Common myeloid progenitor, CD34-positive (primary cell): ENCODE measurements around the gene TRIM28.

Experiments
- CTCF ChIA-PET: fragments of 350-600 bp; sonication (Branson Sonifier 250); formaldehyde crosslinking; loops from one replicate; lab custom pipeline; 2021; ENCODE audit warnings: antibody characterized with exemption; lab: Charles Lee
- POLR2A ChIA-PET: fragments of 350-600 bp; sonication (Branson Sonifier 250); formaldehyde crosslinking; loops from one replicate; lab custom pipeline; 2021; ENCODE audit warnings: antibody characterized with exemption; lab: Charles Lee
- DNase-seq, 3 donors: peaks; one replicate each; pipeline versions ENCODE4 v3.0.0 to v3.0.0-alpha.2; 2013
- H3K27ac ChIP-seq, 2 experiments: 1 replicate in 1 of 2; 2 replicates in 1 of 2; pipeline ENCODE4 v1.7.0; 2013; ENCODE audit warnings: inconsistent platforms in 2 of 2, low read length in 2 of 2, mild to moderate bottlenecking in 2 of 2, low read depth in 1 of 2, moderate library complexity in 1 of 2; ENCODE audit not compliant: severe bottlenecking in 2 of 2, insufficient read depth in 1 of 2, poor library complexity in 1 of 2
- H3K27me3 ChIP-seq, 5 experiments: replicated peaks in 2 of 5; 1 replicate in 3 of 5; 2 replicates in 2 of 5; pipeline versions ENCODE4 v1.6.1 to v1.7.0; 2013; ENCODE audit warnings: low read length in 4 of 5, mild to moderate bottlenecking in 2 of 5, moderate library complexity in 2 of 5, inconsistent platforms in 1 of 5; ENCODE audit not compliant: insufficient read depth in 5 of 5, control insufficient read depth in 4 of 5
- H3K36me3 ChIP-seq, 4 experiments: 1 replicate in 2 of 4; 2 replicates in 2 of 4; pipeline versions ENCODE4 v1.6.1 to v1.7.0; 2013; ENCODE audit warnings: low read length in 3 of 4, control low read depth in 1 of 4, mild to moderate bottlenecking in 1 of 4; ENCODE audit not compliant: control insufficient read depth in 4 of 4, insufficient read depth in 4 of 4
- H3K4me1 ChIP-seq, 4 experiments: 1 replicate in 3 of 4; 2 replicates in 1 of 4; pipeline versions ENCODE4 v1.6.1 to v1.7.1; 2013; ENCODE audit warnings: low read length in 3 of 4, mild to moderate bottlenecking in 3 of 4, control low read depth in 1 of 4, inconsistent platforms in 1 of 4, moderate library complexity in 1 of 4; ENCODE audit not compliant: control insufficient read depth in 4 of 4, insufficient read depth in 4 of 4; ENCODE audit errors: control extremely low read depth in 1 of 4
- H3K4me3 ChIP-seq, 7 experiments: 1 replicate in 4 of 7; 2 replicates in 3 of 7; pipeline versions ENCODE4 v1.5.1 to v1.7.0; 2013; ENCODE audit warnings: mild to moderate bottlenecking in 7 of 7, low read length in 6 of 7, moderate library complexity in 6 of 7, inconsistent platforms in 2 of 7, low read depth in 2 of 7, control low read depth in 1 of 7; ENCODE audit not compliant: insufficient read depth in 4 of 7, control insufficient read depth in 1 of 7; ENCODE audit errors: extremely low read depth in 1 of 7
- H3K9me3 ChIP-seq, 5 experiments: 1 replicate in 4 of 5; 2 replicates in 1 of 5; pipeline versions ENCODE4 v1.6.1 to v1.7.1; 2013; ENCODE audit warnings: low read length in 4 of 5, mild to moderate bottlenecking in 2 of 5, inconsistent platforms in 1 of 5, low read depth in 1 of 5, moderate library complexity in 1 of 5; ENCODE audit not compliant: control insufficient read depth in 4 of 5, insufficient read depth in 2 of 5; ENCODE audit errors: control extremely low read depth in 1 of 5
- WGBS: methylation state at CpG from one replicate; pipeline ENCODE4 v1.1.5; 2013; ENCODE audit not compliant: insufficient coverage; 5-methylcytosine and 5-hydroxymethylcytosine counted together

Gene TRIM28

GRCh38 chr19:58568453-58569130 lies 24.7 kb downstream of the TRIM28 start:
- ChIA-PET POLR2A (interaction anchor here (0.6 kb wide), 1 partner anchor 812 kb away, joined by 3 read pairs; no protein-coding TSS in a partner anchor), CTCF (interaction anchor here (0.9 to 1.5 kb wide), 4 partner anchors 12 to 49 kb away, joined by 3 to 5 read pairs (median 4); partner anchors contain the start of gene ZBTB45)
- no peaks in the 10 kb centered on the region for H3K27me3 ChIP-seq
- DNase-seq: no peak
- H3K4me1 ChIP-seq: peaks cover 0 to 14% (median 11%) of the 10 kb centered on the region in 4 experiments
- 100% methylated on average over 3 of the region's 4 CpGs for WGBS
- no peak overlapping the region for H3K4me3 ChIP-seq
- H3K27ac ChIP-seq: no peak overlapping the region
- H3K36me3 ChIP-seq: peaks cover 2 to 39% (median 23%) of the 10 kb centered on the region in 4 experiments
- H3K9me3 ChIP-seq: no peaks in the 10 kb centered on the region

DNA sequence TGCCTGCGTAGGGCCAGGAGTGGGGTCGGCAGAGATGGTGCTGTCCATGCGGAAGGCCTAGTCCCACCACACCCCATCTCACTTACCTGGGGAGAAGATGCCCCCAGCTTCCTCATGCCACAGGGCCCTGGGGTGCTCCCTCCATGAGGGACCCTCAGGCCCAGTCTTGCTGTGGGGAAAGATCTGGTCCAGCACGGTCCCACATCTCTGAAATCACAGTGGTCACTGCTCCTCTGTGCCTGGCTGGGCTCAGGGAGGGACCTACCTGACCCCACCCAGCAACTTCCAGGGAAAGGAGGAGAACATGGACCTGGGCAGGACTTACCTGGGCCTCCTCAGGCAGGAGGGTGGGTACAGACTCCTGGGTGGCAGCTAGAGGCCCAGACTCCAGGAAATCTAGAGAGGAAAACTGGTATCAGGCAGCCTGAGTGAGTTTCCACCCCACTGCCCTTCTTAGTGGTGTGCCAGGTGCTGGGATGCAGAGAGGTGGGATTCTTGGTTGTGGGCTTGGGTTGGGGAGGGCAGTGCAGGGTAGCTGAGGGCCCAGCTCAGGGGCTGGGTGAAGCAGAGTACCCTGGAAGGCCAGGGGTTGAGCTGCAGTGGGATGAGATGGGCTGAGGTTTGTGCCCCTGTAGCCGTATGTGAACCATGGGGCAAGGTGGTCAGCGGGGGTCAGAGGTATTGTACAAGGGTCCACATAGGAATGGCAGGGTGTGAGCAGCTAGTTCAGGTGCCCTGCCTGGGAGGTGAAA lies 25.5 kb downstream of the TRIM28 start:
- H3K27ac ChIP-seq: no peak overlapping the region
- peaks cover 2 to 39% (median 23%) of the 10 kb centered on the region in 4 experiments for H3K36me3 ChIP-seq
- DNase-seq: no peak
- peaks cover 6 to 19% (median 18%) of the 10 kb centered on the region in 4 experiments for H3K4me1 ChIP-seq
- H3K9me3 ChIP-seq: no peaks in the 10 kb centered on the region
- no peaks in the 10 kb centered on the region for H3K27me3 ChIP-seq
- 95% methylated on average over 5 of the region's 6 CpGs for WGBS
- no peak overlapping the region for H3K4me3 ChIP-seq
- CTCF ChIA-PET: interaction anchor here (0.7 to 3.2 kb wide), 3 partner anchors 12 to 49 kb away, joined by 3 to 13 read pairs (median 3); partner anchors contain the start of genes CHMP2A and ZBTB45
- POLR2A ChIA-PET: no interaction called here

- Histone ChIP-seq H3K36me3 (peaks cover 2 to 39% (median 23%) of the 10 kb centered on the region in 4 experiments), H3K9me3 (no peaks in the 10 kb centered on the region), H3K27ac (no peak overlapping the region), H3K27me3 (no peaks in the 10 kb centered on the region), H3K4me1 (peaks cover 6 to 23% (median 22%) of the 10 kb centered on the region in 4 experiments), H3K4me3 (no peak overlapping the region)
- ChIA-PET CTCF (interaction anchor here (0.7 to 3.2 kb wide), 4 partner anchors 9 to 50 kb away, joined by 3 to 13 read pairs (median 4); partner anchors contain the start of genes CHMP2A and ZBTB45), POLR2A (interaction anchor here (0.7 kb wide), 1 partner anchor 7 kb away, joined by 3 read pairs; no protein-coding TSS in a partner anchor)
- WGBS: 95% methylated on average over 5 of the region's 8 CpGs
- DNase-seq: no peak
Measured at GRCh38 chr19:58569943-58570670, 26.2 kb downstream of the TRIM28 start.

- Histone ChIP-seq H3K4me1 (peaks cover 6 to 30% (median 28%) of the 10 kb centered on the region in 4 experiments), H3K9me3 (no peaks in the 10 kb centered on the region), H3K4me3 (no peak overlapping the region), H3K36me3 (peaks cover 2 to 39% (median 23%) of the 10 kb centered on the region in 4 experiments), H3K27me3 (no peaks in the 10 kb centered on the region), H3K27ac (no peak overlapping the region)
- DNase-seq: no peak
- WGBS: 95% methylated on average over 22 of the region's 25 CpGs
- ChIA-PET CTCF (interaction anchor here (0.7 to 3.2 kb wide), 4 partner anchors 10 to 51 kb away, joined by 3 to 13 read pairs (median 4); partner anchors contain the start of genes CHMP2A and ZBTB45), POLR2A (interaction anchor here (0.6 to 0.7 kb wide), 2 partner anchors 8 to 12 kb away, joined by 3 read pairs; partner anchors contain the start of gene UBE2M)
Measured at GRCh38 chr19:58570770-58571574, 27.1 kb downstream of the TRIM28 start.

DNA sequence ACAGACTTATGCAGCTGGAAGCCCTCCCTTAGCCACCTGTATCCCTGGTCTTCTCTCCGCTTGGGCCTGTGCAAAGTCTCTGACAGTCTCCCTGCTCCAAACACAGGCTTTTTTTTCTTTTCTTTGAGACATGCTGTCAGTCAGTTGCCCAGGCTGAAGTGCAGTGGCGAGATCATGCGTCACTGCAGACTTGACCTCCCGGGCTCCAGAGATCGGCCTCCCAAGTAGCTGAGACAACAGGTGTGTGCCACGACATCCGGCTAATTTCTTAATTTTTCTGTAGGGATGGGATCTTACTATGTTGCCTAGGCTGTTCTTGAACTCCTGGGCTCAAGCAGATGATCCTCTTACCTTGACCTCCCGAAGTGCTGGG lies 27.7 kb downstream of the TRIM28 start:
- H3K36me3 ChIP-seq: peaks cover 2 to 39% (median 21%) of the 10 kb centered on the region in 4 experiments
- WGBS: 100% methylated on average over 5 of the region's 8 CpGs
- DNase-seq: no peak
- H3K4me1 ChIP-seq: peaks cover 8 to 32% (median 30%) of the 10 kb centered on the region in 4 experiments
- ChIA-PET POLR2A (interaction anchor here (0.6 to 1.6 kb wide), 2 partner anchors 9 to 13 kb away, joined by 3 to 4 read pairs; partner anchors contain the start of gene UBE2M), CTCF (interaction anchor here (0.8 to 3.2 kb wide), 3 partner anchors 10 to 51 kb away, joined by 3 to 13 read pairs (median 5); partner anchors contain the start of gene ZBTB45)
- peak overlapping the region in 1 of 7 experiments; percentile 81 for H3K4me3 ChIP-seq
- no peaks in the 10 kb centered on the region for H3K27me3 ChIP-seq
- H3K9me3 ChIP-seq: no peaks in the 10 kb centered on the region
- no peak overlapping the region for H3K27ac ChIP-seq
